Trophoblast cell (in vitro differentiated cells and primary cell): Measurements from ENCODE around the gene SLC45A3.

ENCODE experiments used
- DNase-seq, 2 donors: peaks; one replicate each; pipeline ENCODE4 v3.0.0-alpha.2; 2016
- H2AFZ ChIP-seq: 2 replicates; pipeline ENCODE4 v1.6.1; 2013; ENCODE audit warnings: low read length, moderate library complexity, mild to moderate bottlenecking; ENCODE audit not compliant: insufficient read depth, poor library complexity
- H2AK5ac ChIP-seq: 2 replicates; pipeline ENCODE4 v1.6.1; 2013; ENCODE audit warnings: mild to moderate bottlenecking, low read length
- H2BK120ac ChIP-seq: 2 replicates; pipeline ENCODE4 v1.6.1; 2013; ENCODE audit warnings: low read length, mild to moderate bottlenecking, moderate library complexity; ENCODE audit not compliant: insufficient read depth, poor library complexity
- H2BK12ac ChIP-seq: 2 replicates; pipeline ENCODE4 v1.6.1; 2013; ENCODE audit warnings: mild to moderate bottlenecking, low read length, moderate library complexity
- H2BK5ac ChIP-seq: 2 replicates; pipeline ENCODE4 v1.6.1; 2013; ENCODE audit warnings: low read length, low read depth, moderate library complexity, mild to moderate bottlenecking; ENCODE audit not compliant: poor library complexity
- H3K14ac ChIP-seq: 2 replicates; pipeline ENCODE4 v1.6.1; 2013; ENCODE audit warnings: mild to moderate bottlenecking, low read length
- H3K18ac ChIP-seq: 2 replicates; pipeline ENCODE4 v1.6.1; 2013; ENCODE audit warnings: mild to moderate bottlenecking, low read length
- H3K23ac ChIP-seq: 2 replicates; pipeline ENCODE4 v1.6.1; 2013; ENCODE audit warnings: low read length
- H3K27ac ChIP-seq: 2 replicates; pipeline ENCODE4 v1.5.1; 2013; ENCODE audit warnings: low read depth, mild to moderate bottlenecking, inconsistent platforms, low read length, moderate library complexity
- H3K27me3 ChIP-seq: 2 replicates; pipeline ENCODE4 v1.6.1; 2013; ENCODE audit warnings: inconsistent platforms, mild to moderate bottlenecking, low read length, moderate library complexity; ENCODE audit not compliant: insufficient read depth
- H3K36me3 ChIP-seq, 2 experiments: 1 replicate in 1 of 2; 2 replicates in 1 of 2; pipeline ENCODE4 v1.6.1; 2013; ENCODE audit warnings: low read length in 2 of 2, mild to moderate bottlenecking in 2 of 2, moderate library complexity in 1 of 2; ENCODE audit not compliant: insufficient read depth in 2 of 2, control insufficient read depth in 1 of 2
- H3K4ac ChIP-seq: 2 replicates; pipeline ENCODE4 v1.6.1; 2013; ENCODE audit warnings: low read depth, mild to moderate bottlenecking, low read length, moderate library complexity
- H3K4me1 ChIP-seq, 2 experiments: 1 replicate in 1 of 2; 2 replicates in 1 of 2; pipeline ENCODE4 v1.6.1; 2013; ENCODE audit warnings: low read length in 2 of 2, mild to moderate bottlenecking in 2 of 2, moderate library complexity in 1 of 2; ENCODE audit not compliant: insufficient read depth in 2 of 2, control insufficient read depth in 1 of 2
- H3K4me2 ChIP-seq: 2 replicates; pipeline ENCODE4 v1.6.1; 2013; ENCODE audit warnings: inconsistent platforms, mild to moderate bottlenecking, low read length, moderate library complexity
- H3K4me3 ChIP-seq: 2 replicates; pipeline ENCODE4 v1.5.1; 2013; ENCODE audit warnings: mild to moderate bottlenecking, low read depth, low read length, inconsistent platforms
- H3K79me1 ChIP-seq: one replicate; pipeline ENCODE4 v1.6.1; 2013; ENCODE audit warnings: low read length
- H3K79me2 ChIP-seq: 2 replicates; pipeline ENCODE4 v1.6.1; 2013; ENCODE audit warnings: low read length, mild to moderate bottlenecking; ENCODE audit not compliant: control insufficient read depth, insufficient read depth, poor library complexity
- H3K9ac ChIP-seq: 2 replicates; pipeline ENCODE4 v1.6.1; 2013; ENCODE audit warnings: mild to moderate bottlenecking, low read length
- H3K9me3 ChIP-seq: 2 replicates; pipeline ENCODE4 v1.6.1; 2013; ENCODE audit warnings: low read depth, mild to moderate bottlenecking, control low read depth, inconsistent platforms, low read length; ENCODE audit not compliant: insufficient read depth
- H4K12ac ChIP-seq: 2 replicates; pipeline ENCODE4 v1.6.1; 2013; ENCODE audit warnings: low read depth, mild to moderate bottlenecking, low read length, moderate library complexity
- H4K8ac ChIP-seq: 2 replicates; pipeline ENCODE4 v1.6.1; 2013; ENCODE audit warnings: low read depth, mild to moderate bottlenecking, low read length, moderate library complexity
- H4K91ac ChIP-seq: one replicate; pipeline ENCODE4 v1.6.1; 2013; ENCODE audit warnings: low read depth, mild to moderate bottlenecking, low read length, moderate library complexity
- WGBS: extraction: QIAGEN DNeasy Blood & Tissue Kit; methylation state at CpG from one replicate; pipeline ENCODE4 v1.1.7; 2013; ENCODE audit warnings: missing lambda C conversion rate; ENCODE audit not compliant: insufficient read length, insufficient coverage; ENCODE audit errors: extremely low coverage; 5-methylcytosine and 5-hydroxymethylcytosine counted together

SLC45A3 gene

GRCh38 chr1:205703072-205703471 lies 22.8 kb upstream of the SLC45A3 start:
- no peak overlapping the region for H2BK120ac ChIP-seq
- no peaks in the 10 kb centered on the region for H3K27me3 ChIP-seq
- H3K9me3 ChIP-seq: peaks cover 2% of the 10 kb centered on the region
- no peak overlapping the region for H3K4me2 ChIP-seq
- H3K27ac ChIP-seq: no peak overlapping the region
- H3K4ac ChIP-seq: no peak overlapping the region
- no peak overlapping the region for H3K4me3 ChIP-seq
- H3K79me2 ChIP-seq: no peaks in the 10 kb centered on the region
- no peak overlapping the region for H2BK12ac ChIP-seq
- no peak overlapping the region for H2BK5ac ChIP-seq
- H4K91ac ChIP-seq: no peak overlapping the region
- H4K12ac ChIP-seq: no peak overlapping the region
- H3K14ac ChIP-seq: no peak overlapping the region
- no peak overlapping the region for H2AFZ ChIP-seq
- no peak overlapping the region for H3K18ac ChIP-seq
- H3K79me1 ChIP-seq: no peaks in the 10 kb centered on the region
- H2AK5ac ChIP-seq: no peak overlapping the region
- H3K36me3 ChIP-seq: peaks cover 8 to 21% of the 10 kb centered on the region in 2 experiments
- H4K8ac ChIP-seq: no peak overlapping the region
- no peak overlapping the region for H3K23ac ChIP-seq
- no peaks in the 10 kb centered on the region for H3K4me1 ChIP-seq
- no CpG with 5 or more reads among the region's 1 CpG for WGBS
- no peak overlapping the region for H3K9ac ChIP-seq
- no peak for DNase-seq

GRCh38 chr1:205701891-205702290 lies 21.6 kb upstream of the SLC45A3 start:
- Histone ChIP-seq H3K27me3 (no peaks in the 10 kb centered on the region), H3K36me3 (peaks cover 8 to 21% of the 10 kb centered on the region in 2 experiments), H3K4me3 (no peak overlapping the region), H4K8ac (no peak overlapping the region), H4K91ac (no peak overlapping the region), H3K9me3 (peaks cover 2% of the 10 kb centered on the region), H4K12ac (no peak overlapping the region), H2AK5ac (no peak overlapping the region), H3K14ac (no peak overlapping the region), H2BK120ac (no peak overlapping the region), H3K18ac (no peak overlapping the region), H3K4ac (no peak overlapping the region), H3K4me2 (no peak overlapping the region), H2BK12ac (no peak overlapping the region), H3K79me2 (no peaks in the 10 kb centered on the region), H3K4me1 (peaks cover 0 to 2% of the 10 kb centered on the region in 2 experiments), H2BK5ac (no peak overlapping the region), H3K27ac (no peak overlapping the region), H2AFZ (no peak overlapping the region), H3K79me1 (no peaks in the 10 kb centered on the region), H3K23ac (no peak overlapping the region), H3K9ac (no peak overlapping the region)
- WGBS: no CpG with 5 or more reads among the region's 4 CpGs
- no peak for DNase-seq

- Histone ChIP-seq H3K9ac (no peak overlapping the region), H3K36me3 (peaks cover 8 to 21% of the 10 kb centered on the region in 2 experiments), H3K9me3 (peaks cover 2% of the 10 kb centered on the region), H3K23ac (no peak overlapping the region), H4K8ac (no peak overlapping the region), H3K14ac (no peak overlapping the region), H3K27ac (no peak overlapping the region), H2AK5ac (no peak overlapping the region), H2BK5ac (no peak overlapping the region), H3K4me1 (peaks cover 0 to 2% of the 10 kb centered on the region in 2 experiments), H2AFZ (no peak overlapping the region), H2BK12ac (no peak overlapping the region), H3K79me1 (no peaks in the 10 kb centered on the region), H3K79me2 (no peaks in the 10 kb centered on the region), H3K4me3 (no peak overlapping the region), H4K91ac (no peak overlapping the region), H3K27me3 (no peaks in the 10 kb centered on the region), H3K4ac (no peak overlapping the region), H2BK120ac (no peak overlapping the region), H3K18ac (no peak overlapping the region), H4K12ac (no peak overlapping the region), H3K4me2 (no peak overlapping the region)
- WGBS: no CpG with 5 or more reads among the region's 2 CpGs
- no peak for DNase-seq
These were observed 21.1 kb upstream of the SLC45A3 start for GRCh38 chr1:205701420-205701819.

GRCh38 chr1:205700865-205701401 lies 20.6 kb upstream of the SLC45A3 start:
- peaks cover 8 to 21% of the 10 kb centered on the region in 2 experiments for H3K36me3 ChIP-seq
- H3K23ac ChIP-seq: no peak overlapping the region
- H4K12ac ChIP-seq: no peak overlapping the region
- no peak for DNase-seq
- no peak overlapping the region for H3K4me3 ChIP-seq
- H3K18ac ChIP-seq: no peak overlapping the region
- H3K79me2 ChIP-seq: no peaks in the 10 kb centered on the region
- H4K8ac ChIP-seq: no peak overlapping the region
- H3K79me1 ChIP-seq: no peaks in the 10 kb centered on the region
- no peak overlapping the region for H4K91ac ChIP-seq
- no peaks in the 10 kb centered on the region for H3K27me3 ChIP-seq
- H3K4ac ChIP-seq: no peak overlapping the region
- no peak overlapping the region for H2BK12ac ChIP-seq
- no peak overlapping the region for H2AK5ac ChIP-seq
- no peak overlapping the region for H3K14ac ChIP-seq
- H2BK120ac ChIP-seq: no peak overlapping the region
- peaks cover 0 to 2% of the 10 kb centered on the region in 2 experiments for H3K4me1 ChIP-seq
- H3K9me3 ChIP-seq: peaks cover 2% of the 10 kb centered on the region
- H2BK5ac ChIP-seq: no peak overlapping the region
- H2AFZ ChIP-seq: no peak overlapping the region
- H3K27ac ChIP-seq: no peak overlapping the region
- no CpG with 5 or more reads among the region's 2 CpGs for WGBS
- no peak overlapping the region for H3K9ac ChIP-seq
- no peak overlapping the region for H3K4me2 ChIP-seq
